Heart left ventricle (tissue), 13 donors: ENCODE data around the gene PLCB3.

ENCODE experiments used
- CTCF ChIP-seq, 12 donors: fragments of 200-600 bp; sonication (generic) in 4 of 12; IDR thresholded peaks; one replicate each; pipeline versions ENCODE4 v1.5.0 to v1.8.0; 2018 to 2022; ENCODE audit warnings: antibody characterized with exemption in 12 of 12, mild to moderate bottlenecking in 5 of 12
- POLR2A ChIP-seq, 2 donors: fragments of 450-650 bp; IDR thresholded peaks; one replicate each; pipeline ENCODE4 v1.6.1; 2017; ENCODE audit warnings: antibody characterized with exemption in 2 of 2, mild to moderate bottlenecking in 2 of 2, moderate library complexity in 2 of 2
- donor health status: ischemic (EF 13 %, LVEDD 7.1; RV severe dilation, severe dysfunction).
- donor health status: DM: no; HTN: yes; CAD: no.
- donor health status: DM: no; HTN: no; CAD: no.
- donor health status: ischemic (EF 25% LVEDD 6.9; RV normal size, moderate dysfunction).
- donor health status: ischemic (EF 25% LVEDD 5.7; RV mildly dilated, moderate dysfunction).
- donor health status: ischemic (EF 35%, LVEDD 5.7; RV mildly dilated, moderate dysfunction).
- donor health status: nonischemic (EF 11% LVEDD 7.7; RV severe dilation, severe dysfunction).
- donor health status: DM: yes; HTN: yes; CAD: no.
- donor health status: PGD.
- donor health status: ischemic (EF 29% LVEDD 5.4; RV normal size, mild dysfunction).
- donor health status: nonischemic (EF 23%, LVEDD 6.1; RV moderate dilation, normal function).

DNA sequence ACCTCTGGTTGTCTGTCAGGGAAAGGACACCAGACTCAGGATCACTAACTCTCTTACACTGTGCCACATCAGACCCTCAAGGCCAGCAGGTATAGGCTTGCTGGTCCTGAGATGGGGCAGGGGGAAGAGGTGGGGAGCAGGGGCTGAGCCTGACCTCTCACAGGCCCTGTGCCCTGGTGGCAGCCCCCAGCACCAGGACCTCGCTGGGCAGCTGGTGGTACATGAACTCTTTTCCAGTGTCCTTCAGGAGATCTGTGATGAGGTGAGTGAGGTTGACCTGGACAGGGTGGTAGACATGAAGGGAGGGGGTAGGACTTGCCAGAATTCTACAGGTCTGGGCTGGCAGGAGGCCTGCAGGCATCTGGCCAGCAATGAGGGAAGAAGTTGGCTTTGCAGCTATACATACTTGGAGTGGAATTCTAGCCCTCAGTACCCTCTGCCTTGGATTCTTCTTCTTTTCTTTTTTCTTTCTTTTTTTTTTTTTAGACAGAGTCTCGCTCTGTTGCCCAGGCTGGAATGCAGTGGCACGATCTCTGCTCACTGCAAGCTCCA is 23.8 kb upstream of the PLCB3 start:
- no peak for TF ChIP-seq CTCF (IDR thresholded peaks at IDR 0.05)
- no peak for TF ChIP-seq POLR2A (IDR thresholded peaks at IDR 0.05)
